ENCODE results near the gene TDRD12.
"Not testable (repeated sequence)": the region's sequence is repeated elsewhere in the genome, so short reads cannot be mapped to it uniquely, and the experiment has no call there.

TDRD12 gene

GRCh38 chr19:32812571-32812970 lies 93.0 kb downstream of the TDRD12 start:
- DNase-seq: no peak

GRCh38 chr19:32813862-32814425 lies 94.4 kb downstream of the TDRD12 start:
- no peak for DNase-seq

DNA sequence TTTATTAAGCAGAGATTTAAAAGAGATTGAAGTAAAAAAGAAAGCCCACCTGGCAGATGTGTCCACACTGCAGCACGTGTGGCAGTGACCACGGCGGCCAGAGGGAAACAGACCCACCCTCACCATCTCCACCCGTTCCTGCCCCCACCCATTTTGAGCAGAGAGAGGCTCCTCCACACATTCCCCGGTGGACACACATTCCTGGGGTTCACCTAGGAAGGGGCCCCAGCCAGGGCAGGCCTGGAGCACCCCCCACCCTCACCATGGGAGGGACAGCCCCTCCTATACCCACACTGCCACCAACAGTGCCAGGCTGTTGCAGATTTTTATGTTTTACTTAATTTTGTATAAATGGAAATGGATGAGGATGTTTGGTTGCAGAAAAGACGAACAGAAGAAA lies 95.1 kb downstream of the TDRD12 start:
- DNase-seq: no peak

DNA sequence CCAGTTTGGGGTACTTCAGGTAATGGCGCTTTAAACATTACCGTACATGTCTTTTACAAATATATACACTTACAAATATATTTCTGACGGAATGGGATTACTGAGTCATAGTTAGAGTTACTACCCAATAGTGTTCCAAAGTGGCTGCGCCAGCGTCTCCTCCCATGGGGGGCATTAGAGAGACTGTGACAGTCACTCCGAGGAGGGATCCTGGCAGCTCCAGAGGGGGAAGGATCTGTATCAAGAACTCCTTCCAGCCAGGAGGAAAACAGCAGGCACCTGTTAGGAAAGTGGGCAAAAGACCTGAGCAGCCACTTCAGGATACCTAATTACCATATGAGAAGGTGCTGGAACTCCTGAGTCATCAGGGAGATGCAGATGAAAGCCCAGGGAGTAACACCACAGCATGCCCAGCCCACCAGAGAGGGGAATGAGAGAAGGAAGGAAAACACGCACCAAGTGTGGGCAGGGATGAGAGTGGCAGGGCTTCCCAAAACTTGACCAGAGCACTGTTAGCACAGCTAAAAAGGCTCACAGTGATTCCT lies 97.1 kb downstream of the TDRD12 start:
- no peak for DNase-seq

DNA sequence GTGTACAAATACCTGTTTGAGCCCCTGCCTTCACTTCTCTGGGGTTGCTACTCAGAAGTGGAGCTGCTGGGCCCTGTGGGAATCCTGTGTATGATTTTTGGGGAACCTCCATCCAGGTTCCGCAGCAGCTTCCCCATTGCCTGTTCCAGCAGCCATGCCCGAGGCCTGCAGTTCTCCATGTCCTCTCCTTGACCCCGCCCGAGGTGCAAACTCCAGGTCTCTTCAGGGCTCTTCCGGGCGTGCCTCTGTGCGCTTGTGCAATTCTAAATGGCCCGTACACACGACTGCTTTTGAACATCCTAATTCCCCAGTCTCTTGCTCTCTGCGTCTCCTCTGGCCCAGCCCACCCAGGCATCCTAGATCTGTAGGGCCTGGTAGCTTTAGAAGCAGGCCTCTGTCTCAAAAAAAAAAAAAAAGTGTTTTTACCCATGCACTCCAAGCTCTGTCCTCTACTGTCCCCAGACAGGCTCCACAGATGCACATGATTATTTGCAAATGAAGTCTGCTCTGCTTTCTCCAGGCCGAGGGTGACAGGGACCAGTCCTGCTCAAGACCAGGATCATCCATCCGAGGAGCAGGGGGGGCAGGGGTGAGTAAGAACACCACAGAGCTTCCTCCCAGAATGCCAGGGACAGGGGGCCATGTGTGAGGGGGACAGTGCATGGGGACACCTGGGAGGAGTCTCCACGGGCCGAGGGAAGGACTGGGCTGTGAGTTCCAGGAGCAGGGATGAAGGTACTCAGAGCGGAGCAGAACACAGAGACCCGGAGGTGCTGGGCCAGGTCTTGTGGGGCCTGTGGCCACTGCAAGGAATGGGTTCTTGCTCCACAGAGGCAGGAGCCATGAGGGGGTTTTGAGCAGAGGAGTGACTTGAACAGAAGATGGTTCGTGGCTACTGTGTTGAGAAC lies 98.3 kb downstream of the TDRD12 start:
- DNase-seq: no peak

- DNase-seq: no peak
Measured at GRCh38 chr19:32818536-32818935, 99.0 kb downstream of the TDRD12 start.

DNA sequence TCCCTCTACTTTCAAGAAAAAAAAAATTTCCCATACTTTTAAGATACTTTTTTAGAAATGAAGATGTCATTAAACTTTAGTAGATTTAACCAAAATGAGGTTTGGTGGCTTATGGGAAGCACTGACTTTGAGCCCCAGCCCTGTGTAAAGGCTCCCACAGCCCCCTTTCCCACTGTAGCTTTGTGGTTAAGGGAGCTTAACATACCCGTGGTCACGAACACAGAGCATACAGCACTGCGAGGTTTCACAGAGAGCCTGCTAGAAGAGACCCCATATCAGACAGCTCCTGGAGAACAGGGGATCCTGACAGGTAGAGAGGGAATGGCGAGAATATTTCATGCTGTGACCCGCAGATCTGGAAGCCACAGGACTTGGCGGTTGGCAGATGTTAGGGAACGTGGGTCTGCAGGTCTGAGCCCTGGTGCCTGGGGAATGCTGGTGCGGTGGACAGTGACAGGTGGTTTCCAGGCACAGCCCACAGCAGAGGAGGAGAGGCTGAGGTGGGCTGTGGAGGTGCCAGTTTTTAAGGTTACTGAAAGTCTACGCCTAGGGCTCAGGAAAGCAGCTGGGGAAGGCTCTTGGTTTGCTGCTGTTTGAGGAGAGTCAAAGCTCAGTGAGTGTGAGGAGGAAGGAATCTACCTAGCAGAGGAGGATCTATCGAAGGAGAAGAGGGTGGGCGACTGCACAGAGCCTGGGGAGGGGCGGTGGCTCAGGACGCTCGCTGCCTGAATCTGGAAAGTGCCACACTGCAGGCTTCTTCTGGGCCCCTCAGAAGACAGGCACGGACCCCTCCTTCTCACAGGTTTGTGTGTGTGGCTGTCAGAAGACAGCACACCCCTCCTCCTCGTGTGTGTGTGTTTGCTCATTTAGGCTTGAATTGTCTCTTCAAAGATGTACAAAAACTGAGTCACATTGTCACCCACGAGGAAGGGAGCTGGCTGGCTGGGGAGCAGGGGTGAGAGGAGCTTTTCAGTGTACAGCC lies 100.1 kb downstream of the TDRD12 start:
- DNase-seq: no peak

GRCh38 chr19:32822916-32823746 lies 103.6 kb downstream of the TDRD12 start:
- DNase-seq: no peak

DNA sequence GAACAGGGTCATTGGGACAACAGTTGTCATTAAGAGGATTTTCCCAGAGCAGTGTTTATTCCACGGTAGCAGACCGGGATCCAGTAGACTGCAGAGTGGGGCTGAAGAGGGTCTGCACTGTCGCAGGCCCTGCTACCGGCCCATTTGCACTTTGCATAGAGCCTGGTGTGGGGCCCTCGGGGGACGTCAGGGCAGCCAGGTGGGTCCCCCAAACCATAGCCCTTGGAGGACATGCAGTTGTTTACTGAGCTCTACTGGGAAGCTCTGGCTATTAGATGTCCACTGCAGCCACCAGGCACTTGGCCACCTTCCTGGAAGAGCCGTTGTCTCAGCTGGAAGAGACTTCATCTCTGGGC lies 104.2 kb downstream of the TDRD12 start:
- DNase-seq: no peak

- no peak for DNase-seq
Measured at GRCh38 chr19:32824191-32824751, 104.7 kb downstream of the TDRD12 start.

DNA sequence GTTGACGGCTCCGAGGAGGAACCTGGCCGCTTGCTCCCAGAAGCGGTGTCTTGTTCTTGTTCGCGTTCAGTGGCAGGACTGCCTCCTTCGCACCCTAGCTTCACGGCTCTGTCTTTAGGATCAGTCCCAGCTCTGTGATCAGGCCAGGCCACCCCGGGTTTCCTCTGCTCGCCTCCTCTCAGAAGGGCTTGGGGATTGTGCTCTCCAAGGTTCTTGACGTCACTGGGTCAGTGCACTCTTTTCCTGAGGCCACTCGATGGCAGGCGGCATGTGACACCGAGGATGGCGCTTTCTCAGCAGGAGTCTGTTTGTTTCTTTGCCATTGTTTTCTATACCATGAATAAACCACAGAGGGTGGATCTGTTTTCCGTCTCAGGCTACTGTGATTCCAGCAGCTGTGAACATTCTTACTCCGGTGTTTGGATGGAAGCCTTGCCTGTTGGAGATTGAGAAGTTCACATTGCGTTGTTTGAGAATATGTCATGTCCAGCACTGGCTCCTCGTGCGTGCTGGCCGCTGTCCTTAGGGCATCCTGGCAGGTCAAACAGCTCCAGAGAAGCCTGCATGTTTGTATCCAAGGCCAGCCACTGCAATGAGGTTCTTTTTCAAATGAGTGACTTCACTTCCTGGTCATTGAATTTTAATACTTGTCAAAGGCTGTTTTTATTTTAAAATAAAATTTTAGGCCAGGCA lies 105.5 kb downstream of the TDRD12 start:
- DNase-seq: no peak

DNA sequence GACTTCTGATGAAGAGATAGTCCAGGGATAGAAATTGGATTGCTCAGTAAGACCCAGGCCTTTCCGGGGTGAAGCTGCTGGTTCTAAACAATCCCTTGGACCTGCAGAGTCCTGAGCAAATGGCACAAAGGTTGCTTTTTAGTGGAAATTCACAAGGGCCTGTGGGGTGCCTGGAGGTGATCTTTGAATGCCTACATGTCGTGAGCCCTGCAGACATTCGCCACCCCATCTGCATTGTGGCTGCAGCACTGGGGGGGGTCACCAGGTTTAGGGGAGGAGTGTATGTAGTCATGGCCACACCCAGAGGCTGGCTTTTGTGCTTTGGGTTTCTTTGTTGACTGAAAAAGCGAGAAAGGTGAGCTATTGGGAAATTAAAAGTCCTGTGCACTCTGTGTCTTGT lies 108.6 kb downstream of the TDRD12 start:
- no peak for DNase-seq

DNA sequence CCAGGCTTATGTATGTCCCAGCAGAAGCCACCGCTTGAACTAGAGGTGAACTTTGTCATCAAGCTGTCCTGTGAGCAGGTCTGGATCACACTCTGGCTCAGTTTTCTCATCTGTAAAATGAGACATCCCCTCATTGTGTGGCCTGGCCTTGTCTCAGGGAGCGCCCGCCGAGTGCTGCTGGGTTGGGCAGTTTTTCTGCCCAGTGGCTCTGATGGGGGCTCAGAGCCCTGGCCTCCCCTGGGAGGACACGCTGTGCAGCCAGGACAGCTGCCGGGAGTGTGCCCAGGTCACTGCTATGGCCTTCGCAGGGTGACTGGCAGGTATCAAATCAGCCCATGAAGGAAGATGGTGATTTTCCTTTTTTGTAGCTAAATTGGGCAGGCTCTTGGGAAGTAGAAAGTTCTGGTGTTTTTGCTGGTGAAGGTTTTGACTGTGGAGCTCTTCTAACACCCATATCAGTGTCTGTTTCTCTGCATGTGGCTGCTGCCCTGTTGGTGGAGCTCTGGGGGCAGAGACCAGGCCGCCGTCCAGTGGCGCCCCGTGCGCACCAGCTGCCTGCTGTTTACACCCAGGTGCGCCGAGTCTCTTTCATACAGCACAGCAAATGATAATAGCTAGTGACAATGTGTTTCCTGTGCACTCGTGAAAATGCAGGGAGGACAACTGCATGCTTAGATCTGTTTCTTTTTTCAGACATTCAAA lies 109.2 kb downstream of the TDRD12 start:
- no peak for DNase-seq

GRCh38 chr19:32829345-32829896 lies 109.9 kb downstream of the TDRD12 start:
- no peak for DNase-seq

- no peak for DNase-seq
Measured at GRCh38 chr19:32830231-32831014, 110.9 kb downstream of the TDRD12 start.

GRCh38 chr19:32831611-32832010 lies 112.0 kb downstream of the TDRD12 start:
- DNase-seq: no peak

DNA sequence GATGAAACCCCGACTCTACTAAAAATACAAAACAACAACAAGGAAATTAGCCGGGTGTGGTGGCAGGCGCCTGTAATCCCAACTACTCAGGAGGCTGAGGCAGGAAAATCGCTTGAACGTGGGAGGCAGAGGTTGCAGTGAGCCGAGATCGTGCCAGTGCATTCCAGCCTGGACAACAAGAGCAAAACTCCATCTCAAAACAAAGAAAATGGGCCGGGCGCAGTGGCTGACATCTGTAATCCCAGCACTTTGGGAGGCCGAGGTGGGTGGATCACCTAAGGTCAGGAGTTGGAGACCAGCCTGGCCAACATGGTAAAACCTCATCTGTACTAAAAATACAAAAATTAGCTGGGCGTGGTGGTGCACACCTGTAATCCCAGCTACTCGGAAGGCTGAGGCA lies 112.5 kb downstream of the TDRD12 start:
- not testable (repeated sequence) for DNase-seq

DNA sequence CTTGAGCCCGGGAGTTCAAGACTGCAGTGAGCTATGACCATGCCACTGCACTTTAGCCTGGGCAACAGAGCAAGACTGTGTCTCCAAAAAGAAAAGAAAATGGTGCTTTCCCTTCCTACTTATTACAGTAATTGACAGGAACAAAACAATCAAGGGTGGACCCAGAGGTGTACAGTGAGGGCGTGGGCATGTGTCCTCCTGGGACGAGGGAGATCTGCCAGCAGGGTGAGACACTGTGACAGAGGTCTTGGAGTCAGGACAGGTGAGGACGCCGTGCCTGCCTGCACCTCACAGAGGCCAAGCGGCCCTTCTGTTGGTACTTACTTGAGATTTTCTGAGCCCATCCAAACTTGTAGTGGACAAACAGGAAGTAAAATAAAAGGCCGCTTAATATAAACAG lies 113.3 kb downstream of the TDRD12 start:
- not testable (repeated sequence) for DNase-seq

DNA sequence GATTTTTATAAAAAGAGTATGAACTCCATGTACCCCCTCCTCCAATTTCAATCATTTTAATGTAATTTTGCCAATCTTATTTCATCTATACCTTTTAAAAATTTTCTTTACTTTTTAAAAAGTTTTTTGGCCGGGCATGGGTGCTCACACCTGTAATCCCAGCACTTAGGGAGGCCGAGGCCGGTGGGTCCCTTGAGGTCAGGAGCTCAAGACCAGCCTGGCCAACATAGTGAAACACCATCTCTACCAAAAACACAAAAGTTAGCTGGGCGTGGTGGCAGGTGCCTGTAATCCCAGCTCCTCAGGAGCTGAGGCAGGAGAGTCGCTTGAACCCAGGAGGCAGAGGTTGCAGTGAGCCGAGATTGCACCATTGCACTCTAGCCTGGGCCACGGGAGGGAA lies 113.8 kb downstream of the TDRD12 start:
- not testable (repeated sequence) for DNase-seq

Measured in stimulated activated CD4-positive, alpha-beta T cell treated with anti-CD3 and anti-CD28 coated beads, Interleukin-12 subunit alpha, Interleukin-12 subunit beta, amount 100 ng/mL, for 4 hours (primary cell).